Ovary (tissue), 9 donors: ENCODE measurements around the gene NAA10. TPM values are rescaled to one million over a fixed set of nuclear protein-coding genes. Genes with fewer than 3 reads are reported as not detected.

Experiments
- DNase-seq, 5 donors: peaks; one replicate each; pipeline ENCODE4 v3.0.0-alpha.2; 2019 to 2020
- H3K27ac ChIP-seq, 2 donors: fragments of 200-600 bp; one replicate each; pipeline versions ENCODE4 v1.5.1 to v1.8.0; 2019 to 2022
- H3K27me3 ChIP-seq: fragments of 200-600 bp; one replicate; pipeline ENCODE4 v1.8.0; 2022
- H3K36me3 ChIP-seq: fragments of 200-600 bp; sonication (generic); one replicate; pipeline ENCODE4 v1.5.1; 2019
- H3K4me1 ChIP-seq: one replicate; pipeline ENCODE4 v1.8.1; 2013; ENCODE audit warnings: mild to moderate bottlenecking, moderate library complexity; ENCODE audit not compliant: insufficient read depth
- H3K4me3 ChIP-seq: fragments of 200-600 bp; sonication (generic); one replicate; pipeline ENCODE4 v1.5.1; 2017
- H3K9me3 ChIP-seq, 2 donors: fragments of 200-600 bp in 1 of 2; sonication (generic) in 1 of 2; one replicate each; pipeline versions ENCODE4 v1.5.1 to v1.8.1; 2013 to 2019; ENCODE audit warnings: mild to moderate bottlenecking in 1 of 2, moderate library complexity in 1 of 2
- CTCF ChIP-seq, 3 donors: fragments of 450-650 bp in 2 of 3; fragments of 200-600 bp in 1 of 3; IDR thresholded peaks; one replicate each; pipeline versions ENCODE4 v1.5.1 to v1.8.0; 2016 to 2022; ENCODE audit warnings: antibody characterized with exemption in 3 of 3, mild to moderate bottlenecking in 1 of 3
- EP300 ChIP-seq: sonication (generic); formaldehyde crosslinking; IDR thresholded peaks from one replicate; pipeline ENCODE4 v1.6.1; 2017; ENCODE audit warnings: antibody characterized with exemption
- POLR2A ChIP-seq: fragments of 450-650 bp; IDR thresholded peaks from one replicate; pipeline ENCODE4 v1.6.1; 2017; ENCODE audit warnings: antibody characterized with exemption, mild to moderate bottlenecking, moderate library complexity
- WGBS, 3 donors: extraction: QIAGEN DNeasy Blood & Tissue Kit in 1 of 3; methylation state at CpG; one replicate each; pipeline versions ENCODE4 v1.1.5 to v1.1.7; 2013 to 2017; 5-methylcytosine and 5-hydroxymethylcytosine counted together
- intact Hi-C, 4 donors: fragments of 100-400 bp; cut with DNase I; formaldehyde crosslinking; loops; one replicate each; pipeline versions ENCODE4 v1.11.0 to v1.15.1; 2022 to 2023
- polyA plus RNA-seq, 2 donors: library from polyadenylated mRNA; stranded (reverse); fragments of 200-250 nt in 1 of 2; fragments of 350-450 nt in 1 of 2; fragmentation: Illumina TruSeq in 1 of 2; extraction: RNeasy Lipid Tissue Mini Kit (QIAGEN cat#74804) in 1 of 2; gene quantifications; one replicate each; pipeline ENCODE4 v1.2.3, GENCODE V29; 2013 to 2014
- total RNA-seq, 7 donors: library from RNA; depleted of rRNA in 2 of 7; stranded (reverse); fragments of >200 nt in 2 of 7; fragmentation: NEBNext Ultra II Directional in 3 of 7; extraction: Animal tissue kit (Norgen Biotek cat#: 25700) in 3 of 7; gene quantifications; one replicate each; pipeline versions ENCODE4 v1.1.0 to v1.2.4, GENCODE V29; 2016 to 2023
- donor health status: DM: no; HTN: no; CAD: no; lungs with moderate emphysema.
- donor health status: DM: no; HTN: no; CAD: no.
- donor health status: Bipolar disorder and iron deficiency.
- donor health status: DM: yes; HTN: yes; CAD: no.
- donor health status: DM: no; HTN: no; CAD: no.
- donor health status: DM: yes; HTN: yes; CAD: no.

NAA10 gene
- total and polyA plus RNA-seq, 9 donors: 36.7 to 95.5 (median 64.9) TPM

- no peaks in the 10 kb centered on the region for H3K27me3 ChIP-seq
- 84 to 92% (median 91%) methylated on average over 14 of the region's 14 CpGs for WGBS, 3 donors
- H3K36me3 ChIP-seq: no peaks in the 10 kb centered on the region
- H3K27ac ChIP-seq: no peak overlapping the region
- TF ChIP-seq CTCF (IDR thresholded peaks at IDR 0.05) (no peak), POLR2A (no peak), EP300 (no peak)
- H3K4me1 ChIP-seq: peaks cover 5% of the 10 kb centered on the region
- no peaks in the 10 kb centered on the region for H3K9me3 ChIP-seq
- intact Hi-C loops: no loop called here
- DNase-seq: no peak
- no peak overlapping the region for H3K4me3 ChIP-seq
Measured at GRCh38 chrX:153964105-153964504, 29.3 kb upstream of the NAA10 start.

- Histone ChIP-seq H3K4me1 (peaks cover 5% of the 10 kb centered on the region), H3K27me3 (no peaks in the 10 kb centered on the region), H3K36me3 (no peaks in the 10 kb centered on the region), H3K9me3 (no peaks in the 10 kb centered on the region), H3K4me3 (no peak overlapping the region), H3K27ac (no peak overlapping the region)
- no peak for DNase-seq
- intact Hi-C loops: no loop called here
- no peak for TF ChIP-seq POLR2A
- TF ChIP-seq CTCF (IDR thresholded peaks at IDR 0.05): no peak
- TF ChIP-seq EP300: no peak
- WGBS, 3 donors: 89 to 91% (median 89%) methylated on average over 12 of the region's 12 CpGs
Measured at GRCh38 chrX:153963546-153963945, 28.7 kb upstream of the NAA10 start.

GRCh38 chrX:153961292-153961691 is 26.5 kb upstream of the NAA10 start:
- Histone ChIP-seq H3K36me3 (no peaks in the 10 kb centered on the region), H3K27me3 (no peaks in the 10 kb centered on the region), H3K9me3 (no peaks in the 10 kb centered on the region), H3K4me1 (peaks cover 3% of the 10 kb centered on the region), H3K4me3 (no peak overlapping the region), H3K27ac (no peak overlapping the region)
- intact Hi-C loops: no loop called here
- no peak for DNase-seq
- WGBS, 3 donors: 91 to 93% (median 92%) methylated on average over 11 of the region's 11 CpGs
- no peak for TF ChIP-seq EP300
- no peak for TF ChIP-seq CTCF (IDR thresholded peaks at IDR 0.05)
- no peak for TF ChIP-seq POLR2A

GRCh38 chrX:153960786-153961185 is 25.9 kb upstream of the NAA10 start:
- intact Hi-C loops: no loop called here
- no peak overlapping the region for H3K27ac ChIP-seq
- peaks cover under 1% of the 10 kb centered on the region for H3K4me1 ChIP-seq
- 91 to 92% (median 92%) methylated on average over 22 of the region's 22 CpGs for WGBS, 3 donors
- H3K36me3 ChIP-seq: no peaks in the 10 kb centered on the region
- DNase-seq: no peak
- no peak overlapping the region for H3K4me3 ChIP-seq
- TF ChIP-seq CTCF (IDR thresholded peaks at IDR 0.05): no peak
- TF ChIP-seq POLR2A: no peak
- no peak for TF ChIP-seq EP300
- H3K9me3 ChIP-seq: no peaks in the 10 kb centered on the region
- H3K27me3 ChIP-seq: no peaks in the 10 kb centered on the region

GRCh38 chrX:153960077-153960476 is 25.2 kb upstream of the NAA10 start:
- TF ChIP-seq POLR2A (no peak), CTCF (IDR thresholded peaks at IDR 0.05) (no peak), EP300 (no peak)
- 90 to 94% (median 93%) methylated on average over 16 of the region's 16 CpGs for WGBS, 3 donors
- intact Hi-C loops: no loop called here
- Histone ChIP-seq H3K27ac (no peak overlapping the region), H3K4me3 (no peak overlapping the region), H3K9me3 (no peaks in the 10 kb centered on the region), H3K36me3 (no peaks in the 10 kb centered on the region), H3K27me3 (no peaks in the 10 kb centered on the region), H3K4me1 (no peaks in the 10 kb centered on the region)
- DNase-seq: no peak
